ENCODE results near the gene MPPED2.

The MPPED2 gene

GRCh38 chr11:30521297-30522071 lies 64.7 kb downstream of the MPPED2 start:
- no peak for DNase-seq (ENCODE audit: insufficient read length)
- no peak for TF ChIP-seq POLR2A (IDR thresholded peaks at IDR 0.05; ENCODE audit: low read depth, low read length)
- no peak for TF ChIP-seq TAF1 (IDR thresholded peaks at IDR 0.05; ENCODE audit: borderline replicate concordance, low read depth, low read length)
- no peak for TF ChIP-seq POLR2AphosphoS5 (IDR thresholded peaks at IDR 0.05; ENCODE audit: low read depth, low read length)
- no peak for FAIRE-seq

DNA sequence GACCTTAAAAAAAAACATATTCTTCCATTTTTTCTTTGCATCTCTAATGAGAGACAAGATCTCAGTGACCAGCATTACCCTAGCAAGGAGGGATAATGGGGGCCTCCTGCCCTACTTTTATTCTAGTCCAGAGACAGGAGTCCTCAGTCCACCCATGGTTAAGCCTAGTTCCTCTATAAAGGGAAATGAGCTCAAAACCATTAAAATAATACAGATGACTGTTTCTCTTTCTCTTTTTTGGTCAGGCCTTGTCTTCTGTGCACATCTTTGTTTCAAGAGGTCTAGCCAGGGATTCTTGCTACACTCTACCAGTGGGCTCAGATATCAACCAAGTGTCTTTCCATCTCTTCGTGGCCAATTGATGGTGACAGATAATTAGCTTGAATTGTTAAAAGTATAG lies 73.1 kb downstream of the MPPED2 start:
- FAIRE-seq (no peak), DNase-seq (ENCODE audit: insufficient read length) (no peak)
- TF ChIP-seq TAF1 (IDR thresholded peaks at IDR 0.05; ENCODE audit: borderline replicate concordance, low read depth, low read length): no peak
- TF ChIP-seq POLR2A (IDR thresholded peaks at IDR 0.05; ENCODE audit: low read depth, low read length): no peak
- TF ChIP-seq POLR2AphosphoS5 (IDR thresholded peaks at IDR 0.05; ENCODE audit: low read depth, low read length): no peak

DNA sequence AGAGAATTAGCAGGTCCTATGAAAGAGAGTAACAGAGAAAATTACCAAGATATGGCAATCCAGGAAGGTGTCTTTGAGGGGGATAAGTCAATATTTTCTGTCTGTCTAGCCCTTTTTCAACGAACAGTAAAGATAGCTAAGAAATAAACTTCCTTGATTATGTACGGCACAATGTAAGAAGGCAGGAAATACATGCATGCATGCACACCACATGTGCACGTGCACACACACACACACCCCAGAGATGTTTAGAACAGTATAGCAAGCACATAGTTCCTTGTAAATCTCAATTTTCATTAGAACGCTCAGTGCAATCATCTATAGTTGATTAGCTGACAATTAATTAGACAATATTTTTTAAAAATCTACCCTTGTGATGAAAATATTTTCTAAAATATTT lies 74.7 kb downstream of the MPPED2 start:
- FAIRE-seq: no peak
- no peak for DNase-seq (ENCODE audit: insufficient read length)
- TF ChIP-seq POLR2A (IDR thresholded peaks at IDR 0.05; ENCODE audit: low read depth, low read length) (no peak), TAF1 (IDR thresholded peaks at IDR 0.05; ENCODE audit: borderline replicate concordance, low read depth, low read length) (no peak), POLR2AphosphoS5 (IDR thresholded peaks at IDR 0.05; ENCODE audit: low read depth, low read length) (no peak)

DNA sequence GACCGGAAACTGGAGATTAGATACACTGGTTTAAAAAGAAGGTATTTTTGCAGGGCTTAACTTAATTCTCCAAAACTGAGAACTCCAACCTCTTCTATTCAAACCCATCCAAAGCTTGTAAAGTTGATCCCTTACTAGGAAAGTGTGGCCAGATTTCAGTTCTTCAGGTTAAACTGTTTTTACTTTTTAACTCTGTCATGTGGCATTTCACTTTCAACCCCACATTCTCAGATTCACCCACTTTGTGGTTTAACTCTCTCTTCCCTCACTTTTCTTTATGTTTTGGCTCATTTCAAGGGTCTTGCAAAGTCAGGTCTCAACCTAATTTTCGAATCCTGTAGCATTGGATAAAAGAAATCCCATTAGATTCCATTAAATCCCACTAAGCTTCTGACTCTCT lies 75.4 kb downstream of the MPPED2 start:
- no peak for FAIRE-seq
- TF ChIP-seq POLR2A (IDR thresholded peaks at IDR 0.05; ENCODE audit: low read depth, low read length) (no peak), TAF1 (IDR thresholded peaks at IDR 0.05; ENCODE audit: borderline replicate concordance, low read depth, low read length) (no peak), POLR2AphosphoS5 (IDR thresholded peaks at IDR 0.05; ENCODE audit: low read depth, low read length) (no peak)
- no peak for DNase-seq (ENCODE audit: insufficient read length)

GRCh38 chr11:30509364-30509763 lies 76.8 kb downstream of the MPPED2 start:
- DNase-seq (ENCODE audit: insufficient read length) (no peak), FAIRE-seq (no peak)
- TF ChIP-seq POLR2A (IDR thresholded peaks at IDR 0.05; ENCODE audit: low read depth, low read length): no peak
- no peak for TF ChIP-seq TAF1 (IDR thresholded peaks at IDR 0.05; ENCODE audit: borderline replicate concordance, low read depth, low read length)
- no peak for TF ChIP-seq POLR2AphosphoS5 (IDR thresholded peaks at IDR 0.05; ENCODE audit: low read depth, low read length)

- FAIRE-seq: no peak
- TF ChIP-seq TAF1 (IDR thresholded peaks at IDR 0.05; ENCODE audit: borderline replicate concordance, low read depth, low read length) (no peak), POLR2A (IDR thresholded peaks at IDR 0.05; ENCODE audit: low read depth, low read length) (no peak), POLR2AphosphoS5 (IDR thresholded peaks at IDR 0.05; ENCODE audit: low read depth, low read length) (no peak)
- DNase-seq (ENCODE audit: insufficient read length): no peak
Measured at GRCh38 chr11:30508594-30508993, 77.6 kb downstream of the MPPED2 start.

GRCh38 chr11:30505603-30506002 lies 80.5 kb downstream of the MPPED2 start:
- TF ChIP-seq TAF1 (IDR thresholded peaks at IDR 0.05; ENCODE audit: borderline replicate concordance, low read depth, low read length) (no peak), POLR2A (IDR thresholded peaks at IDR 0.05; ENCODE audit: low read depth, low read length) (no peak), POLR2AphosphoS5 (IDR thresholded peaks at IDR 0.05; ENCODE audit: low read depth, low read length) (no peak)
- DNase-seq (ENCODE audit: insufficient read length) (no peak), FAIRE-seq (no peak)

DNA sequence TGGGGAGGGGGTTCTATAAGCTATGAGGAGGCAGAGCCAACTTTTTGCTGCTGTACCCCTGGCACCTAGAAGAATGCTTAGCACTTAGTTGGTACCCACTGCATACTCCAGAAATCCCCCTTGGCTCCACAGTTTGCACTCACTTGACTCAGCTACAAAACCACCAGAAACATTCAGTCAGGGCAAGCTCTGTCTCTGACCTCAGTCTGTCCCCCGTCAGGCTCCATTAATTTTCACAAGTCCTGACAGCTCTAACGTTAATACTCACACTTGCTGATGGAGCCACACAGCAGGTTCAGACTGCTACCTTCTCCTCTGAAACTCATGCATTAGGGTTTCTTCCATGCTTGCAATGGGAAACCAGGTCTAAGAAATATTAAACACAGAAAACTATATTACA lies 81.7 kb downstream of the MPPED2 start:
- DNase-seq (ENCODE audit: insufficient read length): no peak
- no peak for FAIRE-seq
- no peak for TF ChIP-seq POLR2A (IDR thresholded peaks at IDR 0.05; ENCODE audit: low read depth, low read length)
- TF ChIP-seq TAF1 (IDR thresholded peaks at IDR 0.05; ENCODE audit: borderline replicate concordance, low read depth, low read length): no peak
- no peak for TF ChIP-seq POLR2AphosphoS5 (IDR thresholded peaks at IDR 0.05; ENCODE audit: low read depth, low read length)

- DNase-seq (ENCODE audit: insufficient read length): no peak
- TF ChIP-seq POLR2A (IDR thresholded peaks at IDR 0.05; ENCODE audit: low read depth, low read length) (no peak), TAF1 (IDR thresholded peaks at IDR 0.05; ENCODE audit: borderline replicate concordance, low read depth, low read length) (no peak), POLR2AphosphoS5 (IDR thresholded peaks at IDR 0.05; ENCODE audit: low read depth, low read length) (no peak)
- FAIRE-seq: no peak
Measured at GRCh38 chr11:30503156-30503555, 83.0 kb downstream of the MPPED2 start.

DNA sequence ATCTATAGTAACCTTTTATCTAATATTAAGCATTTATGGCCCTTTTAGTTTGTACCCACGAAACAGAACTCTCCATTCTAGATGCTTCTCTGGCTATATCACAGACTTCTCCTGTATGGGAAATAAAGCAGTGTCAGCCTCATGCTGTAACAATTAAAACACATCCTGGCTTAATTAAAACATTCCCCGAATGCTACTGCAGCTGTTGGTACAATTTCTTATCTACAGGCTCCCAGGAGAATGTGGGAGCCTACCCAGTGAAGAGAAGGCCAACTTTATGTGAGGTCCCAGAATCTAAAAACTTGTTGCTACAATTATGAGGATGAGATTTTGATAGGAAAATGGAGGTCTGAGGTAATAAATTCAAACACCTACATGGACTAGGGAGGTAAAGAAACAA lies 83.8 kb downstream of the MPPED2 start:
- no peak for TF ChIP-seq POLR2A (IDR thresholded peaks at IDR 0.05; ENCODE audit: low read depth, low read length)
- TF ChIP-seq TAF1 (IDR thresholded peaks at IDR 0.05; ENCODE audit: borderline replicate concordance, low read depth, low read length): no peak
- no peak for TF ChIP-seq POLR2AphosphoS5 (IDR thresholded peaks at IDR 0.05; ENCODE audit: low read depth, low read length)
- no peak for DNase-seq (ENCODE audit: insufficient read length)
- FAIRE-seq: no peak

- no peak for TF ChIP-seq TAF1 (IDR thresholded peaks at IDR 0.05; ENCODE audit: borderline replicate concordance, low read depth, low read length)
- no peak for TF ChIP-seq POLR2A (IDR thresholded peaks at IDR 0.05; ENCODE audit: low read depth, low read length)
- no peak for TF ChIP-seq POLR2AphosphoS5 (IDR thresholded peaks at IDR 0.05; ENCODE audit: low read depth, low read length)
- FAIRE-seq (no peak), DNase-seq (ENCODE audit: insufficient read length) (no peak)
Measured at GRCh38 chr11:30501744-30502143, 84.4 kb downstream of the MPPED2 start.

DNA sequence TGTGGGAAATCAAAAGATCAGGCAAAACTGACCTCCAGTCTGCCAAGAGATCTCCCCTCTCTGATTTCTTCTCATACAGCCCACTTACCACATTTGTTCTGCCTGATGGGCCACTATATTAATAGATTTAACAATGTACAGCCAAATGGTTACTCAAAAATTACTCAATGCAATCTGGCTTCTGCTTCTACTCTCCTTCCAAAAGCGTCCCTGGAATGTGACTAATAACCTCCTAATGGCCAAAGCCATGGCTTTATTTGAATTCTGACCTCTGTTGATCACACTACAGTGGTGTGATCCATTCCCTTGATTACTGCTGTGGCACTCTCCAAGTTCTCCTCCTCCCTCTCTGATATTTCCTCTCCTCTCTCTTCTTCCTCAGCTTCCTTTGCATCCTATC lies 86.2 kb downstream of the MPPED2 start:
- FAIRE-seq: no peak
- DNase-seq (ENCODE audit: insufficient read length): no peak
- TF ChIP-seq POLR2A (IDR thresholded peaks at IDR 0.05; ENCODE audit: low read depth, low read length) (no peak), TAF1 (IDR thresholded peaks at IDR 0.05; ENCODE audit: borderline replicate concordance, low read depth, low read length) (no peak), POLR2AphosphoS5 (IDR thresholded peaks at IDR 0.05; ENCODE audit: low read depth, low read length) (no peak)

All from GM12892 (cell line).